Heart left ventricle (tissue), 13 donors: ENCODE results near the gene DKK3.

Source experiments
- CTCF ChIP-seq, 12 donors: fragments of 200-600 bp; sonication (generic) in 4 of 12; IDR thresholded peaks; one replicate each; pipeline versions ENCODE4 v1.5.0 to v1.8.0; 2018 to 2022; ENCODE audit warnings: antibody characterized with exemption in 12 of 12, mild to moderate bottlenecking in 5 of 12
- POLR2A ChIP-seq, 2 donors: fragments of 450-650 bp; IDR thresholded peaks; one replicate each; pipeline ENCODE4 v1.6.1; 2017; ENCODE audit warnings: antibody characterized with exemption in 2 of 2, mild to moderate bottlenecking in 2 of 2, moderate library complexity in 2 of 2
- donor health status: ischemic (EF 13 %, LVEDD 7.1; RV severe dilation, severe dysfunction).
- donor health status: DM: no; HTN: yes; CAD: no.
- donor health status: DM: no; HTN: no; CAD: no.
- donor health status: ischemic (EF 25% LVEDD 6.9; RV normal size, moderate dysfunction).
- donor health status: ischemic (EF 25% LVEDD 5.7; RV mildly dilated, moderate dysfunction).
- donor health status: ischemic (EF 35%, LVEDD 5.7; RV mildly dilated, moderate dysfunction).
- donor health status: nonischemic (EF 11% LVEDD 7.7; RV severe dilation, severe dysfunction).
- donor health status: DM: yes; HTN: yes; CAD: no.
- donor health status: PGD.
- donor health status: ischemic (EF 29% LVEDD 5.4; RV normal size, mild dysfunction).
- donor health status: nonischemic (EF 23%, LVEDD 6.1; RV moderate dilation, normal function).

- TF ChIP-seq CTCF (IDR thresholded peaks at IDR 0.05) (no peak), POLR2A (IDR thresholded peaks at IDR 0.05) (no peak)
Observed at GRCh38 chr11:11959601-11960000, 48.8 kb downstream of the DKK3 start.
